Measurements from ENCODE around the gene RILPL2. TPM values are rescaled to one million over a fixed set of nuclear protein-coding genes. Genes with fewer than 3 reads are reported as not detected.

Gene RILPL2
- total and polyA plus RNA-seq, 9 of the 15 experiments (the other 6 are each of a cell fraction or from before 2014, with no cell fraction given), result 0.61 to 5.8 (median 4.3) TPM

DNA sequence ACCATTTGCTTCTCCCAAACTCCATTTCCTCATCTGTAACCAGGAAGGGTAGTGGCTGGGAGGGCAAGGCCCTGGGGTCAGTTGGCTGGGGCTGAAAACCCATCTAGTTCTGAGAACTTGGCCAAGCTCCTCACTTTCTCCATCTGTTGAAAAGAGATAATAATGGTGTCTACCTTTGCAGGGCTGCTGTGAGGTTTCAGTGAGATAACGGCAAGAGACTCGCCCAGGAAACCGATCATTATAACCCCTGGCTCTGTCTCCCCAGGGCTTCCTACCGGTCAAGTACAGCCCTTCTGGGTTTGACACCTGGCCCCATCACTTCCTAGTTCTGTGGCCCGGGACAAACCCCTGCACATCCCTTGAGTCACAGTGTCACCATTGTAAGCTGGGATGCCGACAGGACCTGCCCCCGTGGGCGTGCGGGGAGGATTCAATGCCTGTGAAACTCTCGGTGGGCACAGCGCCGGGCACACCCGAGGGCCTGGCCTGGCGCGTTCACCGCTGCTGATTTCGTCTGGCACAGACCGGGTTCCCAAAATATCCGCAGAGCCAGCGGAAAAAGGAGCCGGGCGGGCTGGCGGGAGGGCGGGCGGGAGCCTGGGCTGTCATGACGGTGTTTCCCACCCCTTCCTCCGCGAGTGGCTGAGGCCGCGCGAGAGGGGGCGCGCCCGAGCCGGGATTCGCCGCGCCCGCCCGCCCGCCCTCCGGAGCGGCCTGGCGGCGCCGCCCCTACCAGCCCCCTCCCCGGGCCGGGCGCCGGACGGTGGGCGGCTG lies 48.1 kb downstream of the RILPL2 start (continued):
- TF ChIP-seq NR2C2 (CRISPR knock-in tag; IDR thresholded peaks at IDR 0.05) (no peak), NR2C2 (tag; IDR thresholded peaks at IDR 0.05) (peak; percentile 73), EHMT2 (IDR thresholded peaks at IDR 0.05) (no peak; the same call in 1 of the 2 replicates), KLF16 (IDR thresholded peaks at IDR 0.05) (peak; percentile 93), SUPT5H (IDR thresholded peaks at IDR 0.05) (peak; percentile 42; the same call in 1 of the 2 replicates), ZNF282 (CRISPR knock-in tag; IDR thresholded peaks at IDR 0.05) (no peak), LCOR (CRISPR knock-in tag; IDR thresholded peaks at IDR 0.05) (peak; percentile 49; the same call in 1 of the 2 replicates), ZNF3 (CRISPR knock-in tag; IDR thresholded peaks at IDR 0.05) (no peak)
- TF ChIP-seq, protein P1, sequence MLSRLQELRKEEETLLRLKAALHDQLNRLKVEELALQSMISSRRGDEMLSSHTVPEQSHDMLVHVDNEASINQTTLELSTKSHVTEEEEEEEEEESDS (CRISPR knock-in tag; IDR thresholded peaks at IDR 0.05), result no peak
- TF ChIP-seq, protein P2, sequence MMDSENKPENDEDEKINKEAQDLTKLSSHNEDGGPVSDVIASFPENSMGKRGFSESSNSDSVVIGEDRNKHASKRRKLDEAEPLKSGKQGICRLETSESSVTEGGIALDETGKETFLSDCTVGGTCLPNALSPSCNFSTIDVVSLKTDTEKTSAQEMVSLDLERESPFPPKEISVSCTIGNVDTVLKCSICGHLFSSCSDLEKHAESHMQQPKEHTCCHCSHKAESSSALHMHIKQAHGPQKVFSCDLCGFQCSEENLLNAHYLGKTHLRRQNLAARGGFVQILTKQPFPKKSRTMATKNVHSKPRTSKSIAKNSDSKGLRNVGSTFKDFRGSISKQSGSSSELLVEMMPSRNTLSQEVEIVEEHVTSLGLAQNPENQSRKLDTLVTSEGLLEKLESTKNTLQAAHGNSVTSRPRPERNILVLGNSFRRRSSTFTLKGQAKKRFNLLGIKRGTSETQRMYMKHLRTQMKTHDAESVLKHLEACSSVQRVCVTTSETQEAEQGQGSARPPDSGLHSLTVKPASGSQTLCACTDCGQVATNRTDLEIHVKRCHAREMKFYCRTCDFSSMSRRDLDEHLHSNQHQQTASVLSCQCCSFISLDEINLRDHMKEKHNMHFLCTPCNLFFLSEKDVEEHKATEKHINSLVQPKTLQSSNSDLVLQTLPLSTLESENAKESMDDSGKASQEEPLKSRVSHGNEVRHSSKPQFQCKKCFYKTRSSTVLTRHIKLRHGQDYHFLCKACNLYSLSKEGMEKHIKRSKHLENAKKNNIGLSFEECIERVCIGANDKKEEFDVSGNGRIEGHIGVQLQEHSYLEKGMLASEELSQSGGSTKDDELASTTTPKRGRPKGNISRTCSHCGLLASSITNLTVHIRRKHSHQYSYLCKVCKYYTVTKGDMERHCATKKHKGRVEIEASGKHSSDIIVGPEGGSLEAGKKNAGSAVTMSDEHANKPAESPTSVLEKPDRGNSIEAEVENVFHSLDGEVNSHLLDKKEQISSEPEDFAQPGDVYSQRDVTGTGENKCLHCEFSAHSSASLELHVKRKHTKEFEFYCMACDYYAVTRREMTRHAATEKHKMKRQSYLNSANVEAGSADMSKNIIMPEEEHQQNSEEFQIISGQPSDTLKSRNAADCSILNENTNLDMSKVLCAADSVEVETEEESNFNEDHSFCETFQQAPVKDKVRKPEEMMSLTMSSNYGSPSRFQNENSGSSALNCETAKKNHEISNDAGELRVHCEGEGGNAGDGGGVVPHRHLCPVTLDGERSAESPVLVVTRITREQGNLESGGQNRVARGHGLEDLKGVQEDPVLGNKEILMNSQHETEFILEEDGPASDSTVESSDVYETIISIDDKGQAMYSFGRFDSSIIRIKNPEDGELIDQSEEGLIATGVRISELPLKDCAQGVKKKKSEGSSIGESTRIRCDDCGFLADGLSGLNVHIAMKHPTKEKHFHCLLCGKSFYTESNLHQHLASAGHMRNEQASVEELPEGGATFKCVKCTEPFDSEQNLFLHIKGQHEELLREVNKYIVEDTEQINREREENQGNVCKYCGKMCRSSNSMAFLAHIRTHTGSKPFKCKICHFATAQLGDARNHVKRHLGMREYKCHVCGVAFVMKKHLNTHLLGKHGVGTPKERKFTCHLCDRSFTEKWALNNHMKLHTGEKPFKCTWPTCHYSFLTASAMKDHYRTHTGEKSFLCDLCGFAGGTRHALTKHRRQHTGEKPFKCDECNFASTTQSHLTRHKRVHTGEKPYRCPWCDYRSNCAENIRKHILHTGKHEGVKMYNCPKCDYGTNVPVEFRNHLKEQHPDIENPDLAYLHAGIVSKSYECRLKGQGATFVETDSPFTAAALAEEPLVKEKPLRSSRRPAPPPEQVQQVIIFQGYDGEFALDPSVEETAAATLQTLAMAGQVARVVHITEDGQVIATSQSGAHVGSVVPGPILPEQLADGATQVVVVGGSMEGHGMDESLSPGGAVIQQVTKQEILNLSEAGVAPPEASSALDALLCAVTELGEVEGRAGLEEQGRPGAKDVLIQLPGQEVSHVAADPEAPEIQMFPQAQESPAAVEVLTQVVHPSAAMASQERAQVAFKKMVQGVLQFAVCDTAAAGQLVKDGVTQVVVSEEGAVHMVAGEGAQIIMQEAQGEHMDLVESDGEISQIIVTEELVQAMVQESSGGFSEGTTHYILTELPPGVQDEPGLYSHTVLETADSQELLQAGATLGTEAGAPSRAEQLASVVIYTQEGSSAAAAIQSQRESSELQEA (IDR thresholded peaks at IDR 0.05; ENCODE audit: low read depth), result no peak
- TF ChIP-seq, protein P3, sequence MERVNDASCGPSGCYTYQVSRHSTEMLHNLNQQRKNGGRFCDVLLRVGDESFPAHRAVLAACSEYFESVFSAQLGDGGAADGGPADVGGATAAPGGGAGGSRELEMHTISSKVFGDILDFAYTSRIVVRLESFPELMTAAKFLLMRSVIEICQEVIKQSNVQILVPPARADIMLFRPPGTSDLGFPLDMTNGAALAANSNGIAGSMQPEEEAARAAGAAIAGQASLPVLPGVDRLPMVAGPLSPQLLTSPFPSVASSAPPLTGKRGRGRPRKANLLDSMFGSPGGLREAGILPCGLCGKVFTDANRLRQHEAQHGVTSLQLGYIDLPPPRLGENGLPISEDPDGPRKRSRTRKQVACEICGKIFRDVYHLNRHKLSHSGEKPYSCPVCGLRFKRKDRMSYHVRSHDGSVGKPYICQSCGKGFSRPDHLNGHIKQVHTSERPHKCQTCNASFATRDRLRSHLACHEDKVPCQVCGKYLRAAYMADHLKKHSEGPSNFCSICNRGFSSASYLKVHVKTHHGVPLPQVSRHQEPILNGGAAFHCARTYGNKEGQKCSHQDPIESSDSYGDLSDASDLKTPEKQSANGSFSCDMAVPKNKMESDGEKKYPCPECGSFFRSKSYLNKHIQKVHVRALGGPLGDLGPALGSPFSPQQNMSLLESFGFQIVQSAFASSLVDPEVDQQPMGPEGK (CRISPR knock-in tag; IDR thresholded peaks at IDR 0.05; ENCODE audit: borderline replicate concordance), result no peak
- TF ChIP-seq, protein P4, sequence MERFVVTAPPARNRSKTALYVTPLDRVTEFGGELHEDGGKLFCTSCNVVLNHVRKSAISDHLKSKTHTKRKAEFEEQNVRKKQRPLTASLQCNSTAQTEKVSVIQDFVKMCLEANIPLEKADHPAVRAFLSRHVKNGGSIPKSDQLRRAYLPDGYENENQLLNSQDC (CRISPR knock-in tag; IDR thresholded peaks at IDR 0.05), result no peak

Data from K562 (cell line).